GM12875 (cell line): ENCODE data around the gene CHST12.
"Not testable (repeated sequence)": the region's sequence is repeated elsewhere in the genome, so short reads cannot be mapped to it uniquely, and the experiment has no call there.

Source experiments
- H3K4me3 ChIP-seq: one replicate; pipeline ENCODE4 v1.5.1; 2011; ENCODE audit warnings: low read depth, low read length, control low read depth
- TF ChIP-seq, protein P1 (sequence below): IDR thresholded peaks from 2 replicates; pipeline ENCODE4 v1.5.1; 2011; ENCODE audit warnings: low read depth, mild to moderate bottlenecking, control low read depth, inconsistent platforms, low read length, moderate library complexity, borderline replicate concordance; ENCODE audit not compliant: insufficient read depth

CHST12 gene

DNA sequence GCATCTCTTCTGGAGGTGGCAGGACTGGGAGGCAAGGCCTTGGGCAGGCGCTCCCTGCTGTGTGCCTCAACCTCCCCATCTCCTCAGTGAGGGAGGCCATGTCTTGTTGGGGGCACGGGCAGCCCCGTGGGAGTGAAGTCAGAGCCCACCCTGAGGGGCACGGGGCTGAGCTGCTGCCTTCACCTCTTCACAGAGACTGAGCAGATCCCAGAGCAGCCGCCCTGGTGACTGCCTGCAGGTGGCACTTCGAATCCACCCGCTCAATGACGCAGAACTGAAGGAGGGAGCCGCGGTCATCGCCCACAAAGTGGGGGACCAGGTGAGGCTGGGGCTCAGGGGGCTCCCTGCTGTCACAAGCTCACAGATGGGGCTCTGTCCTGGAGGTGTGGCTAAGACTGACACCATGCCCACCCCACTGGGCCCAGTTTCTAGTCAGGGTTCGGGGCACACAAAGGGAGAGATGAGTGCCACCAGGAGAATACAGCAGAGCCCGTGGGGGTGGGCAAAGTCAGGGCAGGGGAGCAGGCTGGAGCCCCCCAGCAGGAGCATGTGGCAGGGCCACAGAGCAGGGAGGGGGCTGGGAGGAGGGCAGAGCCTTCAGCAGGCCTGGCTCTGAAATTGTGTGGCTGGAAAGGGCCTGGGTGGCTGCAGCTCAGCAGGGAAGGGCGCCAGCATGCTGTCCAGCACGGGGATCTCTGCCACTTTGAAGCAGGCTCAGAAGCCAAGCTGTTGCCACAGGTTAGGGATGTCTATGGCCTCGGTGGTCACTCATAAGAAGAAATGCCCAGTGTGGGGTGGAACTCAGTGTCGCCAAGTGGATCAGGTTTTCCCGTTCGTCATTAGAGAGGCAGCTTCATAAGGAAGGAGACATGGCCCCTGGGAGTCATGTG is 18.8 kb upstream of the CHST12 start:
- TF ChIP-seq, protein P1, sequence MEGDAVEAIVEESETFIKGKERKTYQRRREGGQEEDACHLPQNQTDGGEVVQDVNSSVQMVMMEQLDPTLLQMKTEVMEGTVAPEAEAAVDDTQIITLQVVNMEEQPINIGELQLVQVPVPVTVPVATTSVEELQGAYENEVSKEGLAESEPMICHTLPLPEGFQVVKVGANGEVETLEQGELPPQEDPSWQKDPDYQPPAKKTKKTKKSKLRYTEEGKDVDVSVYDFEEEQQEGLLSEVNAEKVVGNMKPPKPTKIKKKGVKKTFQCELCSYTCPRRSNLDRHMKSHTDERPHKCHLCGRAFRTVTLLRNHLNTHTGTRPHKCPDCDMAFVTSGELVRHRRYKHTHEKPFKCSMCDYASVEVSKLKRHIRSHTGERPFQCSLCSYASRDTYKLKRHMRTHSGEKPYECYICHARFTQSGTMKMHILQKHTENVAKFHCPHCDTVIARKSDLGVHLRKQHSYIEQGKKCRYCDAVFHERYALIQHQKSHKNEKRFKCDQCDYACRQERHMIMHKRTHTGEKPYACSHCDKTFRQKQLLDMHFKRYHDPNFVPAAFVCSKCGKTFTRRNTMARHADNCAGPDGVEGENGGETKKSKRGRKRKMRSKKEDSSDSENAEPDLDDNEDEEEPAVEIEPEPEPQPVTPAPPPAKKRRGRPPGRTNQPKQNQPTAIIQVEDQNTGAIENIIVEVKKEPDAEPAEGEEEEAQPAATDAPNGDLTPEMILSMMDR: no peak
- no peak overlapping the region for H3K4me3 ChIP-seq

DNA sequence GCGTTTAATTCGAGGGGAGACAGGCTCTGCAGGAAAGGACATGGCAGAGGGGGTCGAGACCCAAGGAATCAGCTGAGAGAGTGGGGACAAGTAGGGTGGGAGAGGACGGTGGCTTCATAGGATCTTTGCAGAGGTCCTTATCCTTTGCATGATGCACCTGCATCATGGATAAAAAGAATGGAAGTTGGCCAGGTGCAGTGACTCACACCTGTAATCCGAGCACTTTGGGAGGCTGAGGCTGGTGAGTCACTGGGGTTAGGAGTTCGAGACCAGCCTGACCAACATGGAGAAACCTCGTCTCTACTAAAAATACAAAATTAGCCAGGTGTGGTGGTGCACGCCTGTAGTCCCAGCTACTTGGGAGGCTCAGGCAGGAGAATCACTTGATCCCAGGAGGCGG is 17.3 kb upstream of the CHST12 start:
- not testable (repeated sequence) for H3K4me3 ChIP-seq

DNA sequence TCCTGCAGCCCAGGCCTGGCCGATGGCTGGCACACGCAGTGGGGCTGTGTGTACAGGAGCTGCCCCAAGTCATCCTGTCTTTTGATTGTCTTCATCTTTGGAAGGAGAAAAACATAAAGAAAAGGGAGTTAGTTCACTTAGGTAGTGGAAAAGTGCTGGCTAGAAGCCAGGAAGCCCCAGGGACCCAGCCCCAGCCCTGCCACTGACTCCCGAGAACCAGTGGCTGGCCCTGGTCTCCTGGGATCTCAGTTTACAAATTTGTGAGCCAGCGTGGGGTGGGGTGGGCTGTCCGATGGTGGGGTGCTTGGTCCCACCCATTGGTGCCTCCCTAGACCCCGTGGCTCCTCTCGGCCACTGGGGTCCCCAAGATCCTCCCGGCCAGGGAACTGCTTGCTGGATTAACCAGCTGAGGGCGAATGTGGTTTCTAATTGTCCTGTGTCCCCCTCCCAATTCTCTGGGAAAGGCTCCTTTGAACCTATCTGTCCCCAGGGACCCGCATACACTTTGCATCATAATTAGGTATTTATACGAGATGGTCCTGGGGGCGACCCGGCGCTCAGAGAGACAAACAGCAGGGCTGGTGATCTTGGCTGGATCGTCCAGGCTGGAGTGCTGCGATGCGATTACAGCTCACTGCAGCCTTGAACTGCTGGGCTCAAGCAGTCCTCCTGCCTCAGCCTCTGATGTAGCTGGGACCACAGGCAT is 16.3 kb upstream of the CHST12 start:
- TF ChIP-seq, protein P1: no peak
- no peak overlapping the region for H3K4me3 ChIP-seq

DNA sequence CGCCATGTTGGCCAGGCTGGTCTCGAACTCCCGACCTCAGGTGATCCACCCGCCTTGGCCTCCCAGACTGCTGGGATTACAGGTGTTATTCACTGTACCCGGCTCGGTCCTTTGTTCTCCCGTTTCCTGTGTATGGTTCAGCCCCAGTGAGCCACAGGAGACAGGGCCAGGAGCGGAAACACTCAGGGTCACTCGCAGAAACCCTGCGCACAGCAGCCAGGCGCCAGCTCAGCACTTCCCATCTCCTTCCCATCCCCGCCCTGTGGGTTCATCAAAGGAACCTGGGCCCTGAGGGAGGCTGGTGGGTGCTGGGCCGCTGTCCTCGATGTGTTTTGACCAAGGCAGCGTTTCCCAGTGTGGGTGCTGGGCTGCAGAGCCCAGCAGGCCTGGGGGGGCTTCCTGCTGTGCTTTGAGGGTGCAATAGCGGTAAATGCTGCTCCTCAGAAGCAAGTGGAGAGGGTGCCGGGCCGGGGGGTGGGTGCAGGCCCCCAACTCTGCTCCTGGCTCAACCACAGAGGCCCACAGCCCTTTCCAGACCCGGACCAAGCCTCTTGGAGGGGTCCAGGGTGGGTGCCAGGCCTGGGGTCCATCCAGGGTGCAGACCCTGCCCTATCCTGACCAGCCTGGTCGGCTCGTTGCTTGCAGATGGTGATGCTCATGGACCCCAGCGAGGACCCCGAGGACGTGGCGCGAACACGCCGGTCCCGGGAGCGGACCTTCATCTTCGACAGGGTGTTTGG is 15.3 kb upstream of the CHST12 start:
- no peak overlapping the region for H3K4me3 ChIP-seq
- TF ChIP-seq, protein P1: no peak

DNA sequence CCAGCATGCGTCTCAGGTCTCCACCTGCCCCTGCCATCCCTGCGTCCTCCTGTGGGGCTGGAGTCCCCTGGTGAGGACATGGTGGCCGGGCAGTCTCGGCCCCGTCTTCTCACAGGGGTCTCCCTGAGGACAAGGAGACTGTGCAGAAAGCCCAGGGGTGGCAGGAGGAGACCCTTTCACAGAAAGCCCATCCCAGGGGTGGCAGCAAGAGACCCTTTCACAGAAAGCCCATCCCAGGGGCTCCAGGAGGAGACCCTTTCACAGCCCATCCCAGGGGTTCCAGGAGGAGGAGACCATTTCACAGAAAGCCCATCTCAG is 14.8 kb upstream of the CHST12 start:
- TF ChIP-seq, protein P1: no peak

DNA sequence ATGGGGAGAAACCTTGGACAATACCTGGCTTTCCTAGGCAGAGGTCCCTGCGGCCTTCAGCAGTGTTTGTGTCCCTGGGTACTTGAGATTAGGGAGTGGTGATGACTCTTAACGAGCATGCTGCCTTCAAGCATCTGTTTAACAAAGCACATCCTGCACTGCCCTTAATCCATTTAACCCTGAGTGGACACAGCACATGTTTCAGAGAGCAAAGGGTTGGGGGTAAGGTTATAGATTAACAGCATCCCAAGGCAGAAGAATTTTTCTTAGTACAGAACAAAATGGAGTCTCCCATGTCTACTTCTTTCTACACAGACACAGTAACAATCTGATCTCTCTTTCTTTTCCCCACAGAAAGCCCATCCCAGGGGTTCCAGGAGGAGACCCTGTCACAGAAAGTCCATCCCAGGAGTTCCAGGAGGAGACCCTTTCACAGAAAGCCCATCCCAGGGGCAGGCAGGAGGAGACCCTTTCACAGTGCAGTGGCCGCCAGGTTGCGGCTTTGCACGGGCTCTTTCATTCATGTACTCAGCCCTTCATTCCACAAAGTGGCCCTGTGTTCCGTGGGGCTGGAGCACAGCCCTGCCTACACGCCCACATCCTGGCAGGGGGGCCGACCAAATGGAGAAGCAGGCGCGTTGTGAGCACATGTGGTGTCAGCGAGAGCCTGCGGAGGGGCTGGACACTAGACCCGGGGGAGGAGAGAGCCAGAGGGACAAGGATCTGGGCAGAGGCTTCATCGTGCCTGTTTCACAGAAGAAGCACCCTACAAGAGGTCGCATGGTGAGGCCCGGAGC is 13.2 kb upstream of the CHST12 start:
- not testable (repeated sequence) for H3K4me3 ChIP-seq

More for the DNA sequence above, 14.8 kb upstream of the CHST12 start:
- no peak overlapping the region for H3K4me3 ChIP-seq

DNA sequence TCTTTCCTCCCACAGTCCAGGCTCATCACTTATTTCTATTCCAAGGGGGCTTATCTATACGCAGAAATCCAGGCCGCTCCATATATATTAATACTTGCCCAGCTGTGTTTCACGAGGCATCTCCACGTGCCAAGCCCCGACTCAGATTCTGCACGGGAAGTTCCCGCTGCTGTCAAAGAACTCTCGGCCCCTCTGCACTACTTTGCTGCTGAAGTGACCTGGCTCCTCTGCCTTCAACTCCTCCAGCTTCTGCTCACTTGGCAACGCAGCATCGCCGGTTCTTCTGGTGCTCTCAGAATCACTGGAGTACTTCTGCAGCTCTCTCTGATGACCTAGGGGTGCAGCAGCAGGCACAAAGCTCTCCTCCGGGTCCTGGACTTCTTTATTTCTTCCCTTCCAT is 9.7 kb upstream of the CHST12 start:
- H3K4me3 ChIP-seq: no peak overlapping the region
- TF ChIP-seq, protein P1: no peak
